Right lobe of liver (tissue), 4 donors: ENCODE data around the gene HTR2C.

ENCODE experiments used
- POLR2A ChIP-seq: fragments of 450-650 bp; IDR thresholded peaks from one replicate; pipeline ENCODE4 v1.6.1; 2017; ENCODE audit warnings: antibody characterized with exemption, mild to moderate bottlenecking
- TF ChIP-seq, protein P1 (sequence below), 4 donors: fragments of 200-600 bp in 3 of 4; fragments of 450-650 bp in 1 of 4; IDR thresholded peaks; one replicate each; pipeline versions ENCODE4 v1.5.1 to v1.8.0; 2016 to 2022; ENCODE audit warnings: antibody characterized with exemption in 4 of 4, mild to moderate bottlenecking in 2 of 4
- donor health status: DM: no; HTN: no; CAD: no.
- donor health status: DM: no; HTN: no; CAD: no.
- donor health status: DM: no; HTN: yes; CAD: no.

DNA sequence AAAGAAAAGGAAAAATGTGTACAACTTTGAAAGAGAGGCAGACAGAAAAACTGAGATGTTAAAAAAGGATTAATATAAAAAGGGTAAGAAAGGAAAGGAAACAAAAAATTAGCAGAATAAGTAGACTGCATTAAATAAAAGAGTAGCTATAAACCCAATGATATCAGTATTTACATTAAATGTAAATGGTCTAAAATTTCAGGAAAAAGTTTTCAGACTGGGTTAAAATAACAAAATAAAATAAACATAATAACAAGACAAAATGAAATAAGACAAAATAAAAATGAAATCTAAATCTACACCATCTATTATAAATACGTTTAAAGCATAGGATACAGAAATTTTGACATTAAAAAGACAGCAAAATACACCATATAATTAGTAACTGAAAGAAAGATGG lies 199.0 kb downstream of the HTR2C start:
- TF ChIP-seq, protein P1, sequence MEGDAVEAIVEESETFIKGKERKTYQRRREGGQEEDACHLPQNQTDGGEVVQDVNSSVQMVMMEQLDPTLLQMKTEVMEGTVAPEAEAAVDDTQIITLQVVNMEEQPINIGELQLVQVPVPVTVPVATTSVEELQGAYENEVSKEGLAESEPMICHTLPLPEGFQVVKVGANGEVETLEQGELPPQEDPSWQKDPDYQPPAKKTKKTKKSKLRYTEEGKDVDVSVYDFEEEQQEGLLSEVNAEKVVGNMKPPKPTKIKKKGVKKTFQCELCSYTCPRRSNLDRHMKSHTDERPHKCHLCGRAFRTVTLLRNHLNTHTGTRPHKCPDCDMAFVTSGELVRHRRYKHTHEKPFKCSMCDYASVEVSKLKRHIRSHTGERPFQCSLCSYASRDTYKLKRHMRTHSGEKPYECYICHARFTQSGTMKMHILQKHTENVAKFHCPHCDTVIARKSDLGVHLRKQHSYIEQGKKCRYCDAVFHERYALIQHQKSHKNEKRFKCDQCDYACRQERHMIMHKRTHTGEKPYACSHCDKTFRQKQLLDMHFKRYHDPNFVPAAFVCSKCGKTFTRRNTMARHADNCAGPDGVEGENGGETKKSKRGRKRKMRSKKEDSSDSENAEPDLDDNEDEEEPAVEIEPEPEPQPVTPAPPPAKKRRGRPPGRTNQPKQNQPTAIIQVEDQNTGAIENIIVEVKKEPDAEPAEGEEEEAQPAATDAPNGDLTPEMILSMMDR (IDR thresholded peaks at IDR 0.05) = no peak
- TF ChIP-seq POLR2A = no peak
